Subcutaneous abdominal adipose tissue (tissue), 5 donors: ENCODE measurements around the gene DHDDS.
A peak's percentile ranks its signal among the peaks of the same experiment; 100 is the strongest.
"Not testable (repeated sequence)": the region's sequence is repeated elsewhere in the genome, so short reads cannot be mapped to it uniquely, and the experiment has no call there.

ENCODE experiments used
- H3K27ac ChIP-seq: one replicate; pipeline ENCODE4 v1.7.0; 2013; ENCODE audit warnings: low read depth, mild to moderate bottlenecking, inconsistent platforms, low read length, moderate library complexity
- H3K27me3 ChIP-seq, 5 donors: one replicate each; pipeline ENCODE4 v1.7.0; 2013; ENCODE audit warnings: low read length in 5 of 5, inconsistent platforms in 1 of 5; ENCODE audit not compliant: control insufficient read depth in 5 of 5, insufficient read depth in 4 of 5
- H3K36me3 ChIP-seq, 5 donors: one replicate each; pipeline ENCODE4 v1.7.0; 2013; ENCODE audit warnings: low read length in 5 of 5; ENCODE audit not compliant: control insufficient read depth in 5 of 5, insufficient read depth in 5 of 5
- H3K4me1 ChIP-seq, 5 donors: one replicate each; pipeline ENCODE4 v1.7.0; 2013; ENCODE audit warnings: low read length in 5 of 5, mild to moderate bottlenecking in 3 of 5, moderate library complexity in 1 of 5; ENCODE audit not compliant: control insufficient read depth in 5 of 5, insufficient read depth in 5 of 5
- H3K4me3 ChIP-seq, 5 donors: one replicate each; pipeline ENCODE4 v1.7.0; 2013; ENCODE audit warnings: low read length in 5 of 5, low read depth in 1 of 5
- H3K9ac ChIP-seq, 5 donors: one replicate each; pipeline ENCODE4 v1.7.0; 2013; ENCODE audit warnings: low read length in 5 of 5, mild to moderate bottlenecking in 4 of 5, moderate library complexity in 3 of 5
- H3K9me3 ChIP-seq, 5 donors: one replicate each; pipeline ENCODE4 v1.7.0; 2013; ENCODE audit warnings: low read length in 5 of 5; ENCODE audit not compliant: control insufficient read depth in 5 of 5
- donor health status: healthy.
- donor health status: healthy.
- donor health status: healthy.
- donor health status: healthy.
- donor health status: healthy.

Gene DHDDS

DNA sequence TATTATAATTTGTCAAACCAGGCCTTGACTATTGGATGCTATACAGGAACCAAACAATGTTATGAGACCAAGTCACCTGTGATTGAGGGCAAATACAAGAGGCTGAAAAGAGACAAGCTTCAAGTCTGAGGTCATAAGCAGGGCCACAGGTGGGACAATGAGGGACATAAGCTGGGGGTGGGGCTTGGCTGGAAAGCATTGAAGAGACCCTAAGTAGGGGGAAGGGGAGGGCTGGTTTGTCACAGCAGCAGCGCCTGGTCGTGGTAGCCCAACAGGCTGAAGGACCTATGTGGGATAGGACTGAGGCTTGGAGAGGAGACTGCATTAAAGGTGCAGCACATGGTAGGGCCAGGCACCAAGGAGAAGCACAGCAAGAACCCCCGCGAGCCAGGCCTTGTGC lies 58.0 kb downstream of the DHDDS start:
- H3K4me3 ChIP-seq, result no peak overlapping the region
- H3K4me1 ChIP-seq, result peaks cover 0 to 11% (median 8%) of the 10 kb centered on the region in 5 donors
- H3K9me3 ChIP-seq, result no peaks in the 10 kb centered on the region
- H3K27me3 ChIP-seq, result peaks cover 0 to 4% (median 0%) of the 10 kb centered on the region in 5 donors
- H3K36me3 ChIP-seq, result no peaks in the 10 kb centered on the region
- H3K27ac ChIP-seq, result no peak overlapping the region
- H3K9ac ChIP-seq, result no peak overlapping the region

DNA sequence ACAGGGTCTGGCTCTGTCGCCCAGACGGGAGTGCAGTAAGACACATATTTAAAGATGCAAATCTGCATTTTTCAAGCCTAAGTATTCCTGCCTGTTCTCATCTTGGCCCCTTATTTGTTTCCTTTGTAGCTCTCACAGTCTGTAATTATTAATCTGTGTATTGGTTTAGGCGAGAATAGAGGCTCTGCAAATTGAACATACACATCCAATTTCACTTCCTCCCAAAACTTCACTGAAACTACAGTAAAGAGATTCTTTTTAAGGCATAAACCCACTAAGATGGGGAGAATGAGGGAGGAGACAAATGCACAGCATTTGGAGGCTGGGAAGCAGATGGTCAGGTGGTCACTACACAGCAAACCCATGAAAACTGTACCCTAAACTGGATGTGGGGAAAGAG lies 61.1 kb downstream of the DHDDS start:
- no peak overlapping the region for H3K9ac ChIP-seq
- peaks cover 0 to 4% (median 0%) of the 10 kb centered on the region in 5 donors for H3K27me3 ChIP-seq
- no peak overlapping the region for H3K27ac ChIP-seq
- H3K4me3 ChIP-seq, result no peak overlapping the region
- no peaks in the 10 kb centered on the region for H3K4me1 ChIP-seq
- H3K36me3 ChIP-seq, result no peaks in the 10 kb centered on the region
- no peaks in the 10 kb centered on the region for H3K9me3 ChIP-seq

DNA sequence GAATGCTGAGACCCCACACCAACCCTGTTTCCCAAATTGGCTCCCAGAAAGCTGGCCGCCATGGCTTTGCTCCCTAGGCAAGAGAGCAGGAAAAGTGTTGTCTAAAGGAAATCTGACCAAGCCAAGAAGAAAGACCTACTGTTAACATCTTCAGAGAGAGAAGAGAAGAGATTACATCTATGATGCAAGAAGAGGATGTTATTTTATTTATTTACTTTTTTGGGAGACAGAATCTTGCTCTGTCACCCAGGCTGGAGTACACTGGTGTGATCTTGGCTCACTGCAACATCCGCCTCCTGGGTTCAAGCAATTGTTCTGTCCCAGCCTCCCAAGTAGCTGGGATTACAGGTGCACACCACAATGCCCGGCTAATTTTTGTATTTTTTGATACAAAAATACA lies 61.8 kb downstream of the DHDDS start:
- no peaks in the 10 kb centered on the region for H3K36me3 ChIP-seq
- H3K27me3 ChIP-seq, result peaks cover 0 to 4% (median 0%) of the 10 kb centered on the region in 5 donors
- no peaks in the 10 kb centered on the region for H3K4me1 ChIP-seq
- H3K9me3 ChIP-seq, result no peaks in the 10 kb centered on the region
- H3K27ac ChIP-seq, result no peak overlapping the region
- no peak overlapping the region for H3K9ac ChIP-seq
- H3K4me3 ChIP-seq, result no peak overlapping the region

DNA sequence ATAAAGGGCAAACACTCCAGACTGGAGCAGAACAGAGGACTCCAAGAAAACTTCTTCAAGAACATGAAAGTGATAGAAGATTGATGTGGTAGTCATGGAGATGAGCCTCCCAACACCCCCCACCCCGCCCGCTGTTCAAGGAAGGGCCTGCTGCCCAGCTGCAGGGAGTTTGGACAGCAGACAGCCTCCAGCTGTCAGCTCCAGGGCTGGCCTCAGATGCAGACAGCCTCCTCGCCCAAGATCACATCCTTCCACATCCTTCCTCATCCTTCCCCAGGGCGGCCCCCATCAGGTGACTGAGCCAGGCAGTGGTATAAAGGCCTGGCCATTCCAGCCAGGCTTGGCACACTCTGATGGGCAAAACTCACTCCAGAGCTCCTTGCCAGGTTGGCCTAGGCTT lies 64.7 kb downstream of the DHDDS start:
- no peaks in the 10 kb centered on the region for H3K36me3 ChIP-seq
- no peaks in the 10 kb centered on the region for H3K9me3 ChIP-seq
- peaks cover 0 to 21% (median 15%) of the 10 kb centered on the region in 5 donors for H3K4me1 ChIP-seq
- no peak overlapping the region for H3K4me3 ChIP-seq
- no peak overlapping the region for H3K27ac ChIP-seq
- H3K27me3 ChIP-seq, result peaks cover 0 to under 1% (median 0%) of the 10 kb centered on the region in 5 donors
- no peak overlapping the region for H3K9ac ChIP-seq

DNA sequence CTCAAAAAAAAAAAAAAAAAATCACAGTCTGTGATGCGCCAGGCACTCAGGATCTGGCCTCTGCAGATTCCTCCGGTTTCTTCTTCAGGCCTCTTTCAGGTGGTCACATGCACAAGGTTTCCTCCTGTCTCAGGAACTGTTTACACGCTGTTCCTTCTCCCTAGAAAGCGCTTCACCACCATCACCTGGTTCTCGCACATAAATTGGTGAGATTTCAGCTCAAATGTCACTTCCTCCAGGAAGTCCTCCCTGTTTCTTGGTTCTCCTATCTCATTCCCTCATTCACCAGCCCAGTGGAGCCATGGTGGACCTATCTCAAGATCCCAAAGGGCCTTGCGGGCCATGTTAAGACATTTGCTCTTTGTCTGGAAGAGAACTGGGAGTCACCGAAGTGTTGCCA lies 66.8 kb downstream of the DHDDS start:
- Histone ChIP-seq H3K9me3 (no peaks in the 10 kb centered on the region), H3K27ac (no peak overlapping the region), H3K36me3 (no peaks in the 10 kb centered on the region), H3K27me3 (no peaks in the 10 kb centered on the region), H3K9ac (no peak overlapping the region), H3K4me1 (peaks cover 0 to 22% (median 15%) of the 10 kb centered on the region in 5 donors), H3K4me3 (no peak overlapping the region)

DNA sequence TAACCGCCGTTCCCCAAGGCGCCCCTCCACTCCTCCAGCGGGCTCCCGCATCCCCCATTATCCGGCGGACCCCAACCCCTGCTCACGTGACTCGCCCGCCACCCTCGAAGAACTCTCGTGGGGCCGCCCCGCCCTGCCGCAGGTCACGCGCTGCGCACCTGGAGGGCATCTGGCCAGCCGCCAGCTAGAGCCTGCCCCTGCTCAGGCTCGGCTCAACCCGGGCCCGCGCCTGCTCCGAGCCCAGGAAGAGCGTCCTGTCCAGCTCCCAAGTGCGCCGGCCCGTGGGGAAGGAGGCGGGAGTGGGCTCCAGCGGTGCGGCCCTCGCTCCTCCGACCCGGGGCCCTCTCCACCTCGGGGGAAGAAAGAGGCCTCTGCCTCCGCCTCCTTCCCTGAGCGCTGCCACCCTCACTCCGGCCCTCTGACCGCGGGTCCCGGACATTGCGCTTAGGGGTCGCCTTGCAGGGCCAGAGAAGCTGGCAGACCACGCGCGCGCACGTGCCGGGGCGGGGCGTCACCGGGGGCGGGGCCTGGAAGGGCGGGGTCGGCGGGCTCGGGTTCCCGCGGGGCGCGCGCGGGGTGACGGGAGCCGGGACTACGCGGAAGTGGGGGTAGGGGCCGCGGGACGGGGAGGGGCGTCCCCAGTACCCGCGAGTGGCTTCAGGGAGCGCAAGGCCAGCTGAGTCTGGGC lies 68.5 kb downstream of the DHDDS start:
- Histone ChIP-seq H3K9me3 (no peaks in the 10 kb centered on the region), H3K9ac (peak overlapping the region in 4 of 5 donors; percentile 73 to 86 (median 80)), H3K27me3 (no peaks in the 10 kb centered on the region), H3K4me3 (peak overlapping the region; percentile 73 to 85 (median 80)), H3K4me1 (peaks cover 0 to 22% (median 15%) of the 10 kb centered on the region in 5 donors), H3K36me3 (no peaks in the 10 kb centered on the region), H3K27ac (peak overlapping the region; percentile 69)

DNA sequence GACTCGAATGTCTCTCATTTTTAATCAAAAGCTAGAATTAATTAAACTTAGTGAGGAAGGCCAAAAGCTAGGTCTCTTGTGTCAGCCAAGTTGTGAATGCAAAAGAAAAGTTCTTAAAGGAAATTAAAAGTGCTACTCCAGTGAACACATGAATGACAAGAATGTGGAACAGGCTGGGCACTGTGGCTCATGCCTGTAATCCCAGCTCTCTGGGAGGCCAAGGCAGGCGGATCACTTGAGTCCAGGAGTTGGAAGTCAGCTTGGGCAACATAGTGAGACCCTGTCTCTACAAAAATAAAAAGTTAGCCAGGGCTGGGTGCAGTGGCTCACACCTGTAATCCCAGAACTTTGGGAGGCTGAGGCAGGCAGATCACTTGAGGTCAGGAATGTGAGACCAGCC lies 78.6 kb downstream of the DHDDS start:
- H3K4me3 ChIP-seq, H3K27ac ChIP-seq, H3K9ac ChIP-seq, H3K36me3 ChIP-seq, H3K27me3 ChIP-seq, H3K9me3 ChIP-seq, H3K4me1 ChIP-seq: not testable (repeated sequence)

DNA sequence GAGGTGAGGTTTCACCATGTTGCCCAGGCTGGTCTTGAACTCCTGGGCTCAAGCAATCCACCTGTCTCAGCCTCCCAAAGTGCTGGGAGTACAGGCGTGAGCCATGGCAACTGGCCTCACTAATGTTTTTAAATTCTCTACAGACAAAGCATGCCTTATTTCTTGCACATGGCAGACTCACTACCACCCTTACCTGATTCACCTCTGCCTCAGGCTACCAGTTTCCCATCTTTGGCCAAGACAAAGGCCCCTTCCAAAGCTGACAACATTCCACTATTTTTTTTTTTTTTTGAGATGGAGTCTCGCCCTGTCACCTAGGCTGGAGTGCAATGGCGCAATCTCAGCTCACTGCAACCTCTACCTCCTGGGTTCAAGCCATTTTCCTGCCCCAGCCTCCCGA lies 83.7 kb downstream of the DHDDS start:
- H3K27ac ChIP-seq, H3K27me3 ChIP-seq, H3K9me3 ChIP-seq, H3K36me3 ChIP-seq, H3K4me3 ChIP-seq, H3K9ac ChIP-seq, H3K4me1 ChIP-seq: not testable (repeated sequence)

DNA sequence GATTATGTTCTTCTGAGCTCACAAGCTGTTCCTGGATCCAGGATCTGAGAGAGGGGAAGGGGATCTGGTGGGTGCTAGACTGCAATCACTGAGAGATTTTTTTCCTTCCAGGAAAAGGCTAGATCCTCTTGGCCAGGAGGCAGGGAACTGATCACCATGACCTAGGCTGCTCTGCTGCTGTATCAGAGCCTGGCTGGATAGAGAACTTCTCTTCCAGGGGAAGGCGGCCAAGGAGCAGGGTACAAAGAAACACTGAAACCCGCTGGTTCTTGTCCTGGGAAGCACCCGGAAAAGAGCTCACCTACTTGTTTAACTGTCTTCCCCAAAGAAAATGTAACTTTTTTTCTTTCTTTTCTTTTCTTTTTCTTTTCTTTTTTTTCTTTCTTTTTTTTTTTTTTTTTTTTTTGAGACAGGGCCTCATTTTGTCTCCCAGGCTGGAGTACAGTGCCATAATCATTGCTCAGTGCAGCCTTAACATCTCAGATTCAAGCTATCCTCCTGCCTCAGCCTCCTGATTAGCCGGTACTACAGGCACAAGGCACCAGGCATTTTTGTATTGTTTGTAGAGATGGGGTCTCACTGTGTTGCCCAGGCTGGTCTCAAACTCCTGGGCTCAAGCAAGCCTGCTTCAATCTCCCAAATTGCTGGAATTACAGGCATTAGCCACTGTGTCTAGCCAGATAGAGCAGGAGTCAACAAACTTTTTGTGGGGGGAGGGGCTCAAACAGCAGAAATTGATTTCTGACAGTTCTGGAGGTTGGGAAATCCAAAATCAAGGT lies 85.1 kb downstream of the DHDDS start:
- Histone ChIP-seq H3K27me3 (peaks cover 0 to 4% (median 2%) of the 10 kb centered on the region in 5 donors), H3K4me3 (no peak overlapping the region), H3K27ac (no peak overlapping the region), H3K36me3 (no peaks in the 10 kb centered on the region), H3K9ac (no peak overlapping the region), H3K4me1 (no peaks in the 10 kb centered on the region), H3K9me3 (no peaks in the 10 kb centered on the region)

DNA sequence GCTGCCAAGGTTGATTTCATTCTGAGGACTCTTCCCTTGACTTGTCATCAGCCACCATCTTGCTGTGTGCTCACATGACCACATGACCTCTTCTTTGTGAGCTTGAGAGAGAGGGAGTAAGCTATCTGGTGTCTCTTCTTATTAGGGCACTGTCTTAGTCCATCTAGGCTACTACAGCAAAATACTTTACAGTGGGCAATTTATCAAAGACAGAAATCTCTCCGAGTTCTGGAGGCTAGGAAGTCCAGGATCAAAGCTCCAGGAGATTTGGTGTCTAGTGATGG lies 85.6 kb downstream of the DHDDS start:
- Histone ChIP-seq H3K4me1 (no peaks in the 10 kb centered on the region), H3K27ac (no peak overlapping the region), H3K9ac (no peak overlapping the region), H3K9me3 (no peaks in the 10 kb centered on the region), H3K27me3 (peaks cover 0 to 4% (median 2%) of the 10 kb centered on the region in 5 donors), H3K4me3 (no peak overlapping the region), H3K36me3 (no peaks in the 10 kb centered on the region)
